ENCODE results near the gene ETV3.
"Not testable (repeated sequence)": the region's sequence is repeated elsewhere in the genome, so short reads cannot be mapped to it uniquely, and the experiment has no call there.

ETV3 gene

GRCh38 chr1:157171903-157172503 lies 33.8 kb upstream of the ETV3 start:
- TF ChIP-seq, protein P1, sequence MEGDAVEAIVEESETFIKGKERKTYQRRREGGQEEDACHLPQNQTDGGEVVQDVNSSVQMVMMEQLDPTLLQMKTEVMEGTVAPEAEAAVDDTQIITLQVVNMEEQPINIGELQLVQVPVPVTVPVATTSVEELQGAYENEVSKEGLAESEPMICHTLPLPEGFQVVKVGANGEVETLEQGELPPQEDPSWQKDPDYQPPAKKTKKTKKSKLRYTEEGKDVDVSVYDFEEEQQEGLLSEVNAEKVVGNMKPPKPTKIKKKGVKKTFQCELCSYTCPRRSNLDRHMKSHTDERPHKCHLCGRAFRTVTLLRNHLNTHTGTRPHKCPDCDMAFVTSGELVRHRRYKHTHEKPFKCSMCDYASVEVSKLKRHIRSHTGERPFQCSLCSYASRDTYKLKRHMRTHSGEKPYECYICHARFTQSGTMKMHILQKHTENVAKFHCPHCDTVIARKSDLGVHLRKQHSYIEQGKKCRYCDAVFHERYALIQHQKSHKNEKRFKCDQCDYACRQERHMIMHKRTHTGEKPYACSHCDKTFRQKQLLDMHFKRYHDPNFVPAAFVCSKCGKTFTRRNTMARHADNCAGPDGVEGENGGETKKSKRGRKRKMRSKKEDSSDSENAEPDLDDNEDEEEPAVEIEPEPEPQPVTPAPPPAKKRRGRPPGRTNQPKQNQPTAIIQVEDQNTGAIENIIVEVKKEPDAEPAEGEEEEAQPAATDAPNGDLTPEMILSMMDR (IDR thresholded peaks at IDR 0.05; ENCODE audit: low read depth, low read length): peak; percentile 7
- H3K4me3 ChIP-seq (ENCODE audit: low read depth, low read length); DNase-seq (ENCODE audit: low read depth): not testable (repeated sequence)

GRCh38 chr1:157170677-157171515 lies 32.7 kb upstream of the ETV3 start:
- TF ChIP-seq, protein P2, sequence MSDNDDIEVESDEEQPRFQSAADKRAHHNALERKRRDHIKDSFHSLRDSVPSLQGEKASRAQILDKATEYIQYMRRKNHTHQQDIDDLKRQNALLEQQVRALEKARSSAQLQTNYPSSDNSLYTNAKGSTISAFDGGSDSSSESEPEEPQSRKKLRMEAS (IDR thresholded peaks at IDR 0.05; ENCODE audit: low read depth, low read length): no peak
- TF ChIP-seq, protein P1 (IDR thresholded peaks at IDR 0.05; ENCODE audit: low read depth, low read length): peak; percentile 74
- no peak overlapping the region for H3K4me3 ChIP-seq (ENCODE audit: low read depth, low read length)
- peak; percentile 54 for DNase-seq (ENCODE audit: low read depth)

- no peak for DNase-seq (ENCODE audit: low read depth)
- TF ChIP-seq, protein P2 (IDR thresholded peaks at IDR 0.05; ENCODE audit: low read depth, low read length): no peak
- TF ChIP-seq MYC (IDR thresholded peaks at IDR 0.05; ENCODE audit: low read depth, low read length) (no peak), POLR2A (IDR thresholded peaks at IDR 0.05; ENCODE audit: extremely low read depth, insufficient read length) (no peak)
- TF ChIP-seq, protein P1 (IDR thresholded peaks at IDR 0.05; ENCODE audit: low read depth, low read length): no peak
Measured at GRCh38 chr1:157168015-157168414, 29.8 kb upstream of the ETV3 start.

DNA sequence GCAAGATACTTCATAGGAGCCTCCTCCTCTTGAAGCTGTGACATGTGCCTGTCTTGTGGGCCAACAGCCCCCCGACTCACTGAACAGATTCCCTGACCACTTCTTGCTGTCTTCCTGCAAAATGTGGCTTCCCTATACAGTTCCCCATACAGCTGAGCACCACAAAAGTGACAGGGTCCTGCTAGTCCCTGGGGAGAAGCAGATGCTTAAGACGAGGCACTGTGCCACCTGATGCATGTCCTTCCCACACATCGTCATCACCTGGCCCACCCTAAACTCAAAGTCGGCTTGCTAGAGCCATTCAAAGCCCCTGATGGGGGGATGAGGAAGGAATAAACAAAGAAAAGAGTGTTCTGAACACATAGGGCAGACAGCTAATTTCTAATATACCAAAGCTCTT lies 29.2 kb upstream of the ETV3 start:
- DNase-seq (ENCODE audit: low read depth): no peak
- TF ChIP-seq POLR2A (IDR thresholded peaks at IDR 0.05; ENCODE audit: extremely low read depth, insufficient read length) (no peak), MYC (IDR thresholded peaks at IDR 0.05; ENCODE audit: low read depth, low read length) (no peak)
- TF ChIP-seq, protein P1 (IDR thresholded peaks at IDR 0.05; ENCODE audit: low read depth, low read length): no peak
- no peak overlapping the region for H3K4me3 ChIP-seq (ENCODE audit: low read depth, low read length)

More at GRCh38 chr1:157168015-157168414, 29.8 kb upstream of the ETV3 start:
- H3K4me3 ChIP-seq (ENCODE audit: low read depth, low read length): no peak overlapping the region

GRCh38 chr1:157166590-157166989 lies 28.4 kb upstream of the ETV3 start:
- TF ChIP-seq POLR2A (IDR thresholded peaks at IDR 0.05; ENCODE audit: extremely low read depth, insufficient read length) (no peak), MYC (IDR thresholded peaks at IDR 0.05; ENCODE audit: low read depth, low read length) (no peak)
- TF ChIP-seq, protein P2 (IDR thresholded peaks at IDR 0.05; ENCODE audit: low read depth, low read length): no peak
- TF ChIP-seq, protein P1 (IDR thresholded peaks at IDR 0.05; ENCODE audit: low read depth, low read length): no peak
- H3K4me3 ChIP-seq (ENCODE audit: low read depth, low read length): no peak overlapping the region
- DNase-seq (ENCODE audit: low read depth): no peak

Measured in NB4 (cell line).